ENCODE data around the gene CDPF1. TPM values are rescaled to one million over a fixed set of nuclear protein-coding genes. Genes with fewer than 3 reads are reported as not detected.
"Not testable (repeated sequence)": the region's sequence is repeated elsewhere in the genome, so short reads cannot be mapped to it uniquely, and the experiment has no call there.

The CDPF1 gene
- total RNA-seq, 4 donors from 2014 or later, result 3.0 to 12.4 (median 5.2) TPM

DNA sequence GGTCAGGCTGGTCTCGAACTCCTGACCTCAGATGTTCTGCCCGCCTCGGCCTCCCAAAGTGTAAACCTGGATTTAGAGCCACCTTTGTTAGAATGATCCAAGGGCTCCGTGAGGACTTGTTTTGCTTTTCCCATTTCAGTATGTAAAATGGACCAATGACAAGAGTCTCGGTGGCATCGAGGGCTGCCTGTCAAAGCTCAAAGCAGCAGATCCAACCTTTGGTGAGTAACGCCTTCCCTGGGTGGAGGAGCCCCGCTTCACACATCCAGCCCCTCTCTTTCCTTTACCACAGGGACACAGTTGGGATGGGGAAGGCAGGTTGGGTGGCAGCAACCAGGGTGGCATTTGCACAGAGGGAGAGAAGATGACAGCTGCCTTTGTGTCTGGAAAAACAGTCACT lies 22.1 kb upstream of the CDPF1 start:
- Histone ChIP-seq H3K27ac (no peak overlapping the region), H3K4me3 (no peak overlapping the region), H3K36me3 (peaks cover 9 to 62% (median 24%) of the 10 kb centered on the region in 3 donors), H3K4me1 (peaks cover 13 to 26% (median 14%) of the 10 kb centered on the region in 3 donors), H3K9me3 (no peaks in the 10 kb centered on the region), H3K27me3 (no peaks in the 10 kb centered on the region)
- intact Hi-C loops (cut with DNase I), result no loop called here
- no peak for TF ChIP-seq POLR2A (IDR thresholded peaks at IDR 0.05)
- TF ChIP-seq, protein P1, sequence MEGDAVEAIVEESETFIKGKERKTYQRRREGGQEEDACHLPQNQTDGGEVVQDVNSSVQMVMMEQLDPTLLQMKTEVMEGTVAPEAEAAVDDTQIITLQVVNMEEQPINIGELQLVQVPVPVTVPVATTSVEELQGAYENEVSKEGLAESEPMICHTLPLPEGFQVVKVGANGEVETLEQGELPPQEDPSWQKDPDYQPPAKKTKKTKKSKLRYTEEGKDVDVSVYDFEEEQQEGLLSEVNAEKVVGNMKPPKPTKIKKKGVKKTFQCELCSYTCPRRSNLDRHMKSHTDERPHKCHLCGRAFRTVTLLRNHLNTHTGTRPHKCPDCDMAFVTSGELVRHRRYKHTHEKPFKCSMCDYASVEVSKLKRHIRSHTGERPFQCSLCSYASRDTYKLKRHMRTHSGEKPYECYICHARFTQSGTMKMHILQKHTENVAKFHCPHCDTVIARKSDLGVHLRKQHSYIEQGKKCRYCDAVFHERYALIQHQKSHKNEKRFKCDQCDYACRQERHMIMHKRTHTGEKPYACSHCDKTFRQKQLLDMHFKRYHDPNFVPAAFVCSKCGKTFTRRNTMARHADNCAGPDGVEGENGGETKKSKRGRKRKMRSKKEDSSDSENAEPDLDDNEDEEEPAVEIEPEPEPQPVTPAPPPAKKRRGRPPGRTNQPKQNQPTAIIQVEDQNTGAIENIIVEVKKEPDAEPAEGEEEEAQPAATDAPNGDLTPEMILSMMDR (IDR thresholded peaks at IDR 0.05), result no peak
- WGBS, 2 donors, result 91 to 97% methylated on average over 6 to 8 of the region's 8 CpGs
- DNase-seq, result no peak

DNA sequence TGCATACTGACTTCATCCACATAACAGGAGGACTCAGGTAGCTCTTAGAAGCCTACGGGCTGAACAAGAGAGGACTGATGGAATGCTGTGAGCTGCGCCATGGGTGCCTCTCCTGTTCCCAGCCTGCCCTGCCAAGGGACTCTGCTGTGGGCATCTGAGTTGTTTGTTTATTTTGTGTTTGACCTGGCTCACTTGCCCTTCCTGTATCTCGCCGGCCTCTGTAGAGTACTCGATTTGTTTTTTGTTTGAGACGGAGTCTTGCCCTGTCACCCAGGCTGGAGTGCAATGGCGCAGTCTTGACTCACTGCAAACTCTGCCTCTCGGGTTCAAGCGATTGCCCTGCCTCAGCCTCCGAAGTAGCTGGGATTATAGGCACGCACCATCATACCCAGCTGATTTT lies 19.5 kb upstream of the CDPF1 start:
- Histone ChIP-seq H3K36me3 (peaks cover 9 to 36% (median 19%) of the 10 kb centered on the region in 3 donors), H3K4me1 (peaks cover 13 to 33% (median 18%) of the 10 kb centered on the region in 3 donors), H3K9me3 (peaks cover 0 to 8% (median 4%) of the 10 kb centered on the region in 3 donors), H3K27me3 (no peaks in the 10 kb centered on the region), H3K4me3 (no peak overlapping the region), H3K27ac (no peak overlapping the region)
- WGBS, 2 donors, result 63 to 80% methylated on average over 7 to 11 of the region's 11 CpGs
- TF ChIP-seq, protein P1 (IDR thresholded peaks at IDR 0.05), result no peak
- no peak for TF ChIP-seq POLR2A (IDR thresholded peaks at IDR 0.05)
- intact Hi-C loops (cut with DNase I), result no loop called here
- DNase-seq, result no peak

DNA sequence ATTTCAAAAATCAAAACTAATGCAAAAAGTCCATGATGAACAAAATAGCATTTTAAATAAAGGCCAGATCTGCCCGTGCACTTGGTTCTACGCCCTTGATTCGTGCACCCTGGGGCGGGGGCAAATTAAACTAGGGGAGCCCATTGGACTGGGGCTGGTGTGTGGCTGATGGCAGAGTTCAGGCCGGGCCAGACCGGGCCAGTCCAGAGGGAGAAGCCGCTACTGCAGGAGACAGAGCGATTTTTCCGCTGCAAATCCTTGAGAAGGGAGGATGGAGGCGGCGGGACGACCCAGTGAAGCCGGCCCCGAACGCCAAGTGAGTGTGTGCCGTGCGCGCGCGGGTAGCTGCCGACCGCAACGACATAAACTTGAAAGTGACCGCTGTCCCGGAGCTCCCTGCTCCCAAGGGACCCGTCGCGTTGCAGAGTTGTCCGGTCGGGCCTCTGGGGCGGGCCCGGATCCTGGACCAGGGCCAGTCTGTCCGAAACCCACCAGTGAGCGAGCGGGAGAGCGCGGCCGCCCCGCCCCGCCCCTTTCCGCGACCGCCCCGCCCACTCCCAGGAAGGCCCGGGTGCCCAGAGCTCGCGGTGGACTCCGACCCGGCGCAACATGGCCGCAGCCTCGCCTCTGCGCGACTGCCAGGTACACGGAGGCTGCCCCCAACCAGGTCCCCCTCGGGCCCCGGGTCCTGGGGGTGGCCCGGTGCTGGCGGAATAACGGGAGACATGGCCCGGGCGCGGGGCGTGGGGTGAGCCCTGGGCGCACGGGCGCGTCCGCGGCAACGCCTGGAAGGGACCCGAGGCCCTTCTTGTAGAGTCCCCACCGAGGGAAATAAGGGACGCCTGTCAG lies 17.6 kb upstream of the CDPF1 start, which contains the start of gene TTC38:
TTC38 (plus strand) TSS at position 578 of the 849 bp plus-strand sequence; CDS start at position 610, 32 bp downstream.
- Histone ChIP-seq H3K27me3 (no peaks in the 10 kb centered on the region), H3K9me3 (peaks cover 0 to 8% (median 4%) of the 10 kb centered on the region in 3 donors), H3K27ac (peak within 1 kb of the TSS; percentile 79 to 88 (median 84)), H3K4me1 (peaks cover 18 to 41% (median 20%) of the 10 kb centered on the region in 3 donors), H3K4me3 (peak within 1 kb of the TSS; percentile 62 to 82 (median 74)), H3K36me3 (peaks cover 0 to 17% (median 4%) of the 10 kb centered on the region in 3 donors)
- intact Hi-C loops (cut with DNase I), result no loop called here
- TF ChIP-seq POLR2A (IDR thresholded peaks at IDR 0.05), result peak in 1 of 4 donors; percentile 39
- TF ChIP-seq, protein P1 (IDR thresholded peaks at IDR 0.05), result no peak
- 3 to 6% methylated on average over 4 to 5 of the region's 74 CpGs for WGBS, 2 donors
- no peak for DNase-seq

DNA sequence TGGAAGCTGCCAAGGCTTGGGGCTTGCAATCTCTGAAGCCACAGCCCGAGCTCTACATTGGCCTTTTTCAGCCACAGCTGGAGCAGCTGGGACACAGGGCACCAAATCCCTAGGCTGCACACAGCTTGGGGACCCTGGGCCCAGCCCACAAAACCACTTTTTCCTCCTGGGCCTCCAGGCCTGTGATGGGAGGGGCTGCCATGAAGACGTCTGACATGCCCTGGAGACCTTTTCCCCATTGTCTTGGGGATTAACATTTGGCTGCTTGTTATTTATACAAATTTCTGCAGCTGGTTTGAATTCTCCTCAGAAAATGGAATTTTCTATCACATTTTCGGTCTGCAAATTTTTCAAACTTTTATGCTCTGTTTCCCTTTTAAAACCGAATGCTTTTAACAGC lies 15.5 kb upstream of the CDPF1 start:
- H3K27me3 ChIP-seq, result peaks cover 0 to 18% (median 0%) of the 10 kb centered on the region in 4 donors
- H3K4me3 ChIP-seq; H3K9me3 ChIP-seq; H3K36me3 ChIP-seq; intact Hi-C loops (cut with DNase I); DNase-seq; H3K27ac ChIP-seq: not testable (repeated sequence)
- peaks cover 18 to 44% (median 20%) of the 10 kb centered on the region in 3 donors for H3K4me1 ChIP-seq
- 55 to 83% methylated on average over 3 to 4 of the region's 4 CpGs for WGBS, 2 donors

DNA sequence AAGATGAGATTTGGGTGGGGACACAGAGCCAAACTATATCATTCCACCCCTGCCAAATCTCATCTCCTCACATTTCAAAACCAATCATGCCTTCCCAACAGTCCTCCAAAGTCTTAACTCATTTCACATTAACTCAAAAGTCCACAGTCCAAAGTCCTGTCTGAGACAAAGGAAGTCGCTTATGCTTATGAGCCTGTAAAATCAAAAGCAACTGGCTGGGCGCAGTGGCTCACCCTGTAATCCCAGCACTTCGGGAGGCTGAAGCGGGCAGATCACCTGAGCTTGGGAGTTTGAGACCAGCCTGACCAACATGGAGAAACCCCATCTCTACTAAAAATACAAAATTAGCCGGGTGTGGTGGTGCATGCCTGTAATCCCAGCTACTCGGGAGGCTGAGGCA lies 14.4 kb upstream of the CDPF1 start:
- DNase-seq; intact Hi-C loops (cut with DNase I); H3K4me3 ChIP-seq; H3K36me3 ChIP-seq; H3K9me3 ChIP-seq; H3K27ac ChIP-seq: not testable (repeated sequence)
- 70 to 80% methylated on average over 1 to 5 of the region's 6 CpGs for WGBS, 2 donors
- Histone ChIP-seq H3K4me1 (peaks cover 18 to 38% (median 19%) of the 10 kb centered on the region in 3 donors), H3K27me3 (peaks cover 0 to 21% (median 0%) of the 10 kb centered on the region in 4 donors)

DNA sequence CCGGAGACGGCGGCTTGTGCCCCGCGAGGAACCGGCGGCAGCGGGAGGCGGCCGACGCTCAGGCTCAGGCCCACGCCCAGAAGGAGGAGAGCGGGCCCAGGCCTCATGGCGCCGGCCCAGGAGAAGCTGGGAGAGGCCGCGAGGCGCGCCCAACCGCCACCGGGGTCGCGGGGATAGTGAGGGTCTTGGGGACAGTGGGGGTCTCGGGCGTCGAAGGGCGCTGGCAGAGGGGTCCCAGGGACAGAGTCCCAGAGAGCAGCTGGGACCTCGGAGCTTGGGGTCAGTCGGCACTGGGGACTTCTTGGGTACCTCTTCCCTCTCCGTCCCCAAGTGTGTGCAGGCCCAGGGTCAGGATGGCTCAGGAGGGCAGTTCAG lies 13.1 kb upstream of the CDPF1 start, which contains the start of gene PKDREJ:
PKDREJ (minus strand) TSS at position 128 of the 375 bp plus-strand sequence; CDS start at position 107, 21 bp downstream.
- Histone ChIP-seq H3K27me3 (peaks cover 0 to 29% (median 0%) of the 10 kb centered on the region in 4 donors), H3K4me3 (peak within 1 kb of the TSS; percentile 16 to 62 (median 42)), H3K36me3 (no peaks in the 10 kb centered on the region), H3K9me3 (peaks cover 0 to 8% (median 4%) of the 10 kb centered on the region in 3 donors), H3K27ac (peak within 1 kb of the TSS in 2 of 4 donors; percentile 47 to 53), H3K4me1 (peaks cover 8 to 25% (median 9%) of the 10 kb centered on the region in 3 donors)
- 100% methylated on average over 1 of the region's 30 CpGs; no CpG with 5 or more reads in 1 of the 2 donors for WGBS, 2 donors
- intact Hi-C loops (cut with DNase I), result no loop called here
- no peak for DNase-seq
- TF ChIP-seq, protein P1 (IDR thresholded peaks at IDR 0.05), result no peak
- no peak for TF ChIP-seq POLR2A (IDR thresholded peaks at IDR 0.05)

Data from esophagus squamous epithelium (tissue), 5 donors.